Measurements from ENCODE around the gene IL1A. TPM values are rescaled to one million over a fixed set of nuclear protein-coding genes. Genes with fewer than 3 reads are reported as not detected.

IL1A gene
- total RNA-seq, 2 experiments from 2014 or later, result not detected

- H3K27me3 Mint-ChIP-seq, result peaks cover 16% of the 10 kb centered on the region
- TF ChIP-seq, protein P1, sequence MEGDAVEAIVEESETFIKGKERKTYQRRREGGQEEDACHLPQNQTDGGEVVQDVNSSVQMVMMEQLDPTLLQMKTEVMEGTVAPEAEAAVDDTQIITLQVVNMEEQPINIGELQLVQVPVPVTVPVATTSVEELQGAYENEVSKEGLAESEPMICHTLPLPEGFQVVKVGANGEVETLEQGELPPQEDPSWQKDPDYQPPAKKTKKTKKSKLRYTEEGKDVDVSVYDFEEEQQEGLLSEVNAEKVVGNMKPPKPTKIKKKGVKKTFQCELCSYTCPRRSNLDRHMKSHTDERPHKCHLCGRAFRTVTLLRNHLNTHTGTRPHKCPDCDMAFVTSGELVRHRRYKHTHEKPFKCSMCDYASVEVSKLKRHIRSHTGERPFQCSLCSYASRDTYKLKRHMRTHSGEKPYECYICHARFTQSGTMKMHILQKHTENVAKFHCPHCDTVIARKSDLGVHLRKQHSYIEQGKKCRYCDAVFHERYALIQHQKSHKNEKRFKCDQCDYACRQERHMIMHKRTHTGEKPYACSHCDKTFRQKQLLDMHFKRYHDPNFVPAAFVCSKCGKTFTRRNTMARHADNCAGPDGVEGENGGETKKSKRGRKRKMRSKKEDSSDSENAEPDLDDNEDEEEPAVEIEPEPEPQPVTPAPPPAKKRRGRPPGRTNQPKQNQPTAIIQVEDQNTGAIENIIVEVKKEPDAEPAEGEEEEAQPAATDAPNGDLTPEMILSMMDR (IDR thresholded peaks at IDR 0.05), result no peak
- Histone ChIP-seq H3K36me3 (ENCODE audit: insufficient read depth, low read length) (no peaks in the 10 kb centered on the region), H3K9me3 (ENCODE audit: control insufficient read depth in 1 of 2, insufficient read depth in 1 of 2, low read length in 2 of 2) (no peaks in the 10 kb centered on the region), H3K27ac (ENCODE audit: low read depth in 1 of 2, low read length in 2 of 2) (no peak overlapping the region), H3K4me1 (ENCODE audit: insufficient read depth, low read length) (peaks cover 4% of the 10 kb centered on the region), H3K27me3 (ENCODE audit: control insufficient read depth in 1 of 2, insufficient read depth in 2 of 2, low read length in 2 of 2) (no peaks in the 10 kb centered on the region), H3K4me3 (ENCODE audit: low read length) (no peak overlapping the region)
- H3K9me3 Mint-ChIP-seq, result no peaks in the 10 kb centered on the region
- H3K4me1 Mint-ChIP-seq (ENCODE audit: low read depth), result peaks cover 5% of the 10 kb centered on the region
- H3K27ac Mint-ChIP-seq, result no peak overlapping the region
- ChIA-PET POLR2A (interaction anchor here (0.6 kb wide), 1 partner anchor 15 kb away, joined by 3 read pairs; no protein-coding TSS in a partner anchor), CTCF (no interaction called here)
- no peak overlapping the region for H3K4me3 Mint-ChIP-seq
- intact Hi-C loops (cut with DNase I, micrococcal nuclease), result no loop called here
- ATAC-seq (ENCODE audit: poor library complexity) (no peak), DNase-seq (no peak)
- H3K36me3 Mint-ChIP-seq (ENCODE audit: low read depth), result no peaks in the 10 kb centered on the region
Measured at GRCh38 chr2:112782234-112782799, 2.0 kb downstream of the IL1A start.

DNA sequence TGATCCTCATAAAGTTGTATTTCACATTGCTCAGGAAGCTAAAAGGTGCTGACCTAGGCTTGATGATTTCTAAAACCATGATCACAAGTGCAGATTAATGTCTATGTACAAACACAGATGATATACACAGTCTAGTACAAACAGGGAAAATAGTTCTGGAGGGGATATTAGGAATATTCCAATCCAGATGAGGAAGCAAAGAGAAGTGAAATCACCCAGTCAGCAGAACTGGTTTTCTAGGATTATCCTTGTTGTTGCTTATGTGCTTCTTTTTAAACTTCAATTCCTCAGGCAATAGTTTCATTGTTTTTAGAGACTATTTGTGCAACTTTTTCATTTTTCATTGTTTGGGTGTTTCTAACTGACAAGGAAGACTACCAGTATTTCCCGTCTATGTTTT is 4.7 kb downstream of the IL1A start:
- Histone ChIP-seq H3K27me3 (ENCODE audit: control insufficient read depth in 1 of 2, insufficient read depth in 2 of 2, low read length in 2 of 2) (no peaks in the 10 kb centered on the region), H3K27ac (ENCODE audit: low read depth in 1 of 2, low read length in 2 of 2) (no peak overlapping the region), H3K4me1 (ENCODE audit: insufficient read depth, low read length) (peaks cover 9% of the 10 kb centered on the region), H3K4me3 (ENCODE audit: low read length) (no peak overlapping the region), H3K9me3 (ENCODE audit: control insufficient read depth in 1 of 2, insufficient read depth in 1 of 2, low read length in 2 of 2) (no peaks in the 10 kb centered on the region), H3K36me3 (ENCODE audit: insufficient read depth, low read length) (no peaks in the 10 kb centered on the region)
- Mint-ChIP-seq H3K27ac (no peak overlapping the region), H3K4me1 (ENCODE audit: low read depth) (peaks cover 11% of the 10 kb centered on the region), H3K4me3 (no peak overlapping the region), H3K9me3 (no peaks in the 10 kb centered on the region), H3K27me3 (peaks cover 16% of the 10 kb centered on the region), H3K36me3 (ENCODE audit: low read depth) (no peaks in the 10 kb centered on the region)
- TF ChIP-seq, protein P1 (IDR thresholded peaks at IDR 0.05), result no peak
- intact Hi-C loops (cut with DNase I, micrococcal nuclease), result no loop called here
- POLR2A ChIA-PET, result no interaction called here
- no peak for DNase-seq
- CTCF ChIA-PET, result no interaction called here
- ATAC-seq (ENCODE audit: poor library complexity), result no peak

GRCh38 chr2:112777036-112777435 is 7.3 kb downstream of the IL1A start:
- H3K27ac ChIP-seq (ENCODE audit: low read depth in 1 of 2, low read length in 2 of 2), result no peak overlapping the region
- POLR2A ChIA-PET, result no interaction called here
- H3K27me3 ChIP-seq (ENCODE audit: control insufficient read depth in 1 of 2, insufficient read depth in 2 of 2, low read length in 2 of 2), result no peaks in the 10 kb centered on the region
- H3K4me3 ChIP-seq (ENCODE audit: low read length), result no peak overlapping the region
- TF ChIP-seq, protein P1 (IDR thresholded peaks at IDR 0.05), result no peak
- peaks cover 11% of the 10 kb centered on the region for H3K4me1 Mint-ChIP-seq (ENCODE audit: low read depth)
- peaks cover 9% of the 10 kb centered on the region for H3K4me1 ChIP-seq (ENCODE audit: insufficient read depth, low read length)
- peaks cover 8% of the 10 kb centered on the region for H3K27me3 Mint-ChIP-seq
- no peaks in the 10 kb centered on the region for H3K36me3 ChIP-seq (ENCODE audit: insufficient read depth, low read length)
- ATAC-seq (ENCODE audit: poor library complexity), result no peak
- H3K9me3 Mint-ChIP-seq, result no peaks in the 10 kb centered on the region
- no peak overlapping the region for H3K27ac Mint-ChIP-seq
- no peaks in the 10 kb centered on the region for H3K9me3 ChIP-seq (ENCODE audit: control insufficient read depth in 1 of 2, insufficient read depth in 1 of 2, low read length in 2 of 2)
- no peak overlapping the region for H3K4me3 Mint-ChIP-seq
- intact Hi-C loops (cut with DNase I, micrococcal nuclease), result no loop called here
- no peaks in the 10 kb centered on the region for H3K36me3 Mint-ChIP-seq (ENCODE audit: low read depth)
- CTCF ChIA-PET, result no interaction called here
- no peak for DNase-seq
